ENCODE data around the gene THOC6.
A peak's percentile ranks its signal among the peaks of the same experiment; 100 is the strongest.

The THOC6 gene

DNA sequence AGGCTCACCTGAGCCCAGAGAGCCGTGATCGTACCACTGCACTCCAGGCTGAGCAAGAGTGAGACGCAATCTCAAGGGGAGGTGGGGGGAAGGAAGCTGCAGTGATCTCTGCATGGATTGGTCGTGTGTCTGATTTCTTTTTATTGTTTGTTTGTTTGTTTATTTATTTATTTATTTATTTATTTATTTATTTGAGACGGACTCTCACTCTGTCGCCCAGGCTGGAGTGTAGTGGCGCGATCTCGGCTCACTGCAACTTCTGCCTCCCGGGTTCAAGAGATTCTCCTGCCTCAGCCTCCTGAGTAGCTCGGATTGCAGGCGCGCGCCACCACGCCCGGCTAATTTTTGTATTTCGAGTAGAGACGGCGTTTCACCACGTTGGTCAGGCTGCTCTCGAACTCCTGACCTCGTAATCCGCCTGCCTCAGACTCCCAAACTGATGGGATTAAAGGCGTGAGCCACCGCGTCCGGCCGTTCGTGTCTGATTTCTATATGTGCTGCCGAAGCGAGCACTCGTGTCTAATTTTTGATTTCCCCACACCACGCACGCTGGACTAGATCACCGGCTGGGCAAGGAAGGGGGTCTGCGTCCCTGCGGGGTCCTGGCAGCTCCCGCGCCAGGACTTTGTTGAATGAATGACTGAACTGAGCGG is 4.1 kb upstream of the THOC6 start (continued):
- TF ChIP-seq, protein P1, sequence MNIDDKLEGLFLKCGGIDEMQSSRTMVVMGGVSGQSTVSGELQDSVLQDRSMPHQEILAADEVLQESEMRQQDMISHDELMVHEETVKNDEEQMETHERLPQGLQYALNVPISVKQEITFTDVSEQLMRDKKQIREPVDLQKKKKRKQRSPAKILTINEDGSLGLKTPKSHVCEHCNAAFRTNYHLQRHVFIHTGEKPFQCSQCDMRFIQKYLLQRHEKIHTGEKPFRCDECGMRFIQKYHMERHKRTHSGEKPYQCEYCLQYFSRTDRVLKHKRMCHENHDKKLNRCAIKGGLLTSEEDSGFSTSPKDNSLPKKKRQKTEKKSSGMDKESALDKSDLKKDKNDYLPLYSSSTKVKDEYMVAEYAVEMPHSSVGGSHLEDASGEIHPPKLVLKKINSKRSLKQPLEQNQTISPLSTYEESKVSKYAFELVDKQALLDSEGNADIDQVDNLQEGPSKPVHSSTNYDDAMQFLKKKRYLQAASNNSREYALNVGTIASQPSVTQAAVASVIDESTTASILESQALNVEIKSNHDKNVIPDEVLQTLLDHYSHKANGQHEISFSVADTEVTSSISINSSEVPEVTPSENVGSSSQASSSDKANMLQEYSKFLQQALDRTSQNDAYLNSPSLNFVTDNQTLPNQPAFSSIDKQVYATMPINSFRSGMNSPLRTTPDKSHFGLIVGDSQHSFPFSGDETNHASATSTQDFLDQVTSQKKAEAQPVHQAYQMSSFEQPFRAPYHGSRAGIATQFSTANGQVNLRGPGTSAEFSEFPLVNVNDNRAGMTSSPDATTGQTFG (tag by site-specific recombination; IDR thresholded peaks at IDR 0.05; ENCODE audit: borderline replicate concordance), result no peak
- TF ChIP-seq ZNF76 (tag by site-specific recombination; IDR thresholded peaks at IDR 0.05; ENCODE audit: borderline replicate concordance, low read depth) (no peak), MZF1 (tag by site-specific recombination; IDR thresholded peaks at IDR 0.05; ENCODE audit: borderline replicate concordance) (no peak), ZNF629 (tag by site-specific recombination; IDR thresholded peaks at IDR 0.05) (peak; percentile 38; the same call in 1 of the 2 replicates), ZNF146 (tag by site-specific recombination; IDR thresholded peaks at IDR 0.05) (no peak), ZNF707 (tag by site-specific recombination; IDR thresholded peaks at IDR 0.05) (no peak), WT1 (tag by site-specific recombination; IDR thresholded peaks at IDR 0.05) (no peak), SP7 (tag by site-specific recombination; IDR thresholded peaks at IDR 0.05) (no peak), ZNF585B (tag by site-specific recombination; IDR thresholded peaks at IDR 0.05) (no peak), ZNF155 (tag by site-specific recombination; IDR thresholded peaks at IDR 0.05) (no peak), ZSCAN16 (tag by site-specific recombination; IDR thresholded peaks at IDR 0.05) (no peak), ZNF654 (tag by site-specific recombination; IDR thresholded peaks at IDR 0.05; ENCODE audit: low read depth) (peak; percentile 25), ZNF561 (tag by site-specific recombination; IDR thresholded peaks at IDR 0.05; ENCODE audit: borderline replicate concordance) (no peak), ZNF335 (tag by site-specific recombination; conservative IDR thresholded peaks at IDR 0.05) (peak; percentile 99), ZBTB21 (tag by site-specific recombination; IDR thresholded peaks at IDR 0.05) (peak; percentile 65; the same call in 1 of the 2 replicates), ZNF391 (tag by site-specific recombination; IDR thresholded peaks at IDR 0.05; ENCODE audit: borderline replicate concordance, low read depth) (0 out of 2 replicates have a peak, but pooled peaks have one; percentile 31), PRDM1 (tag by site-specific recombination; IDR thresholded peaks at IDR 0.05) (no peak), SALL2 (tag by site-specific recombination; IDR thresholded peaks at IDR 0.05; ENCODE audit: borderline replicate concordance) (no peak), GLIS1 (tag by site-specific recombination; IDR thresholded peaks at IDR 0.05) (no peak; the same call in 1 of the 2 replicates), ZNF555 (tag by site-specific recombination; conservative IDR thresholded peaks at IDR 0.05) (no peak), ZNF24 (tag by site-specific recombination; IDR thresholded peaks at IDR 0.05) (peak; percentile 98), ZNF626 (tag by site-specific recombination; IDR thresholded peaks at IDR 0.05) (no peak)
- TF ChIP-seq, protein P2, sequence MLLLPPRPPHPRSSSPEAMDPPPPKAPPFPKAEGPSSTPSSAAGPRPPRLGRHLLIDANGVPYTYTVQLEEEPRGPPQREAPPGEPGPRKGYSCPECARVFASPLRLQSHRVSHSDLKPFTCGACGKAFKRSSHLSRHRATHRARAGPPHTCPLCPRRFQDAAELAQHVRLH (tag by site-specific recombination; IDR thresholded peaks at IDR 0.05), result 0 out of 2 replicates have a peak, but pooled peaks have one; percentile 33
- TF ChIP-seq, protein P3, sequence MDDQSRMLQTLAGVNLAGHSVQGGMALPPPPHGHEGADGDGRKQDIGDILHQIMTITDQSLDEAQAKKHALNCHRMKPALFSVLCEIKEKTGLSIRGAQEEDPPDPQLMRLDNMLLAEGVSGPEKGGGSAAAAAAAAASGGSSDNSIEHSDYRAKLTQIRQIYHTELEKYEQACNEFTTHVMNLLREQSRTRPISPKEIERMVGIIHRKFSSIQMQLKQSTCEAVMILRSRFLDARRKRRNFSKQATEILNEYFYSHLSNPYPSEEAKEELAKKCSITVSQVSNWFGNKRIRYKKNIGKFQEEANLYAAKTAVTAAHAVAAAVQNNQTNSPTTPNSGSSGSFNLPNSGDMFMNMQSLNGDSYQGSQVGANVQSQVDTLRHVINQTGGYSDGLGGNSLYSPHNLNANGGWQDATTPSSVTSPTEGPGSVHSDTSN (CRISPR knock-in tag; IDR thresholded peaks at IDR 0.05), result no peak
- TF ChIP-seq, protein P4, sequence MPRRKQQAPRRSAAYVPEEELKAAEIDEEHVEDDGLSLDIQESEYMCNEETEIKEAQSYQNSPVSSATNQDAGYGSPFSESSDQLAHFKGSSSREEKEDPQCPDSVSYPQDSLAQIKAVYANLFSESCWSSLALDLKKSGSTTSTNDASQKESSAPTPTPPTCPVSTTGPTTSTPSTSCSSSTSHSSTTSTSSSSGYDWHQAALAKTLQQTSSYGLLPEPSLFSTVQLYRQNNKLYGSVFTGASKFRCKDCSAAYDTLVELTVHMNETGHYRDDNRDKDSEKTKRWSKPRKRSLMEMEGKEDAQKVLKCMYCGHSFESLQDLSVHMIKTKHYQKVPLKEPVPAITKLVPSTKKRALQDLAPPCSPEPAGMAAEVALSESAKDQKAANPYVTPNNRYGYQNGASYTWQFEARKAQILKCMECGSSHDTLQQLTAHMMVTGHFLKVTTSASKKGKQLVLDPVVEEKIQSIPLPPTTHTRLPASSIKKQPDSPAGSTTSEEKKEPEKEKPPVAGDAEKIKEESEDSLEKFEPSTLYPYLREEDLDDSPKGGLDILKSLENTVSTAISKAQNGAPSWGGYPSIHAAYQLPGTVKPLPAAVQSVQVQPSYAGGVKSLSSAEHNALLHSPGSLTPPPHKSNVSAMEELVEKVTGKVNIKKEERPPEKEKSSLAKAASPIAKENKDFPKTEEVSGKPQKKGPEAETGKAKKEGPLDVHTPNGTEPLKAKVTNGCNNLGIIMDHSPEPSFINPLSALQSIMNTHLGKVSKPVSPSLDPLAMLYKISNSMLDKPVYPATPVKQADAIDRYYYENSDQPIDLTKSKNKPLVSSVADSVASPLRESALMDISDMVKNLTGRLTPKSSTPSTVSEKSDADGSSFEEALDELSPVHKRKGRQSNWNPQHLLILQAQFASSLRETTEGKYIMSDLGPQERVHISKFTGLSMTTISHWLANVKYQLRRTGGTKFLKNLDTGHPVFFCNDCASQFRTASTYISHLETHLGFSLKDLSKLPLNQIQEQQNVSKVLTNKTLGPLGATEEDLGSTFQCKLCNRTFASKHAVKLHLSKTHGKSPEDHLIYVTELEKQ (tag by site-specific recombination; IDR thresholded peaks at IDR 0.05; ENCODE audit: borderline replicate concordance), result no peak
- TF ChIP-seq, protein P5, sequence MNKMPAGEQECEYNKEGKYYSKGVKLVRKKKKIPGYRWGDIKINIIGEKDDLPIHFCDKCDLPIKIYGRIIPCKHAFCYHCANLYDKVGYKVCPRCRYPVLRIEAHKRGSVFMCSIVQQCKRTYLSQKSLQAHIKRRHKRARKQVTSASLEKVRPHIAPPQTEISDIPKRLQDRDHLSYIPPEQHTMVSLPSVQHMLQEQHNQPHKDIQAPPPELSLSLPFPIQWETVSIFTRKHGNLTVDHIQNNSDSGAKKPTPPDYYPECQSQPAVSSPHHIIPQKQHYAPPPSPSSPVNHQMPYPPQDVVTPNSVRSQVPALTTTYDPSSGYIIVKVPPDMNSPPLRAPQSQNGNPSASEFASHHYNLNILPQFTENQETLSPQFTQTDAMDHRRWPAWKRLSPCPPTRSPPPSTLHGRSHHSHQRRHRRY (tag by site-specific recombination; IDR thresholded peaks at IDR 0.05), result no peak
- TF ChIP-seq, protein P6, sequence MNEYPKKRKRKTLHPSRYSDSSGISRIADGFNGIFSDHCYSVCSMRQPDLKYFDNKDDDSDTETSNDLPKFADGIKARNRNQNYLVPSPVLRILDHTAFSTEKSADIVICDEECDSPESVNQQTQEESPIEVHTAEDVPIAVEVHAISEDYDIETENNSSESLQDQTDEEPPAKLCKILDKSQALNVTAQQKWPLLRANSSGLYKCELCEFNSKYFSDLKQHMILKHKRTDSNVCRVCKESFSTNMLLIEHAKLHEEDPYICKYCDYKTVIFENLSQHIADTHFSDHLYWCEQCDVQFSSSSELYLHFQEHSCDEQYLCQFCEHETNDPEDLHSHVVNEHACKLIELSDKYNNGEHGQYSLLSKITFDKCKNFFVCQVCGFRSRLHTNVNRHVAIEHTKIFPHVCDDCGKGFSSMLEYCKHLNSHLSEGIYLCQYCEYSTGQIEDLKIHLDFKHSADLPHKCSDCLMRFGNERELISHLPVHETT (tag by site-specific recombination; IDR thresholded peaks at IDR 0.05), result peak; percentile 56

Measured in HEK293 (cell line).